ENCODE results near the gene ARL15. TPM values are rescaled to one million over a fixed set of nuclear protein-coding genes. Genes with fewer than 3 reads are reported as not detected.

The ARL15 gene
- total and polyA plus RNA-seq, 4 donors = 5.0 to 24.8 (median 13.3) TPM

- Histone ChIP-seq H3K9ac (ENCODE audit: low read depth in 1 of 2, low read length in 2 of 2) (peak overlapping the region in 1 of 2 donors; percentile 75), H3K27me3 (ENCODE audit: control insufficient read depth in 4 of 4, insufficient read depth in 4 of 4, low read length in 3 of 4) (no peaks in the 10 kb centered on the region), H3K4me1 (ENCODE audit: control insufficient read depth in 4 of 4, insufficient read depth in 4 of 4, low read length in 3 of 4) (peaks cover 6 to 14% (median 9%) of the 10 kb centered on the region in 4 donors), H3K9me3 (ENCODE audit: control insufficient read depth in 4 of 4, low read length in 3 of 4) (no peaks in the 10 kb centered on the region), H3K36me3 (ENCODE audit: control insufficient read depth in 4 of 4, insufficient read depth in 3 of 4, low read depth in 1 of 4, low read length in 3 of 4) (no peaks in the 10 kb centered on the region), H3K27ac (ENCODE audit: low read depth in 1 of 2, low read length in 2 of 2) (peak overlapping the region; percentile 82 to 97), H3K4me3 (ENCODE audit: low read depth in 1 of 3, low read length in 3 of 3) (no peak overlapping the region)
- TF ChIP-seq RXRA (IDR thresholded peaks at IDR 0.05) (peak; percentile 87 to 95), HNF4A (conservative IDR thresholded peaks at IDR 0.05) (peak; percentile 66 to 76), ZBTB33 (IDR thresholded peaks at IDR 0.05) (peak; percentile 77), RAD21 (IDR thresholded peaks at IDR 0.05) (peak; percentile 35 to 54), FOXA2 (IDR thresholded peaks at IDR 0.05) (peak; percentile 93), EGR1 (IDR thresholded peaks at IDR 0.05; ENCODE audit: low read depth in 2 of 2) (no peak), CTCF (IDR thresholded peaks at IDR 0.05; ENCODE audit: low read depth, low read length, missing input control) (no peak), ATF3 (IDR thresholded peaks at IDR 0.05) (peak; percentile 62), TAF1 (conservative IDR thresholded peaks at IDR 0.05) (peak; percentile 66), YY1 (IDR thresholded peaks at IDR 0.05) (peak; percentile 95), GABPA (IDR thresholded peaks at IDR 0.05 in 1 of 2, conservative IDR thresholded peaks at IDR 0.05 in 1 of 2) (no peak), SP1 (IDR thresholded peaks at IDR 0.05) (peak; percentile 85), HNF4G (IDR thresholded peaks at IDR 0.05) (peak; percentile 20), MAX (IDR thresholded peaks at IDR 0.05) (peak; percentile 67), NR2F2 (IDR thresholded peaks at IDR 0.05) (peak; percentile 51), FOXA1 (IDR thresholded peaks at IDR 0.05) (peak; percentile 89), REST (IDR thresholded peaks at IDR 0.05) (peak; percentile 75), JUND (IDR thresholded peaks at IDR 0.05) (peak; percentile 37 to 83)
- DNase-seq (ENCODE audit: low spot score) = no peak
- 40% methylated on average over 4 of the region's 4 CpGs for WGBS
Measured at GRCh38 chr5:54045077-54045792, 265.1 kb downstream of the ARL15 start.

Data from liver (tissue), 9 donors.